GM18502 (cell line): Measurements from ENCODE around the gene ATG7.
"Not testable (repeated sequence)": the region's sequence is repeated elsewhere in the genome, so short reads cannot be mapped to it uniquely, and the experiment has no call there.

Experiments used
- ATAC-seq: cut with Tn5 transposase; IDR thresholded peaks from one replicate; pipeline ENCODE4 v1.9.1; 2021; ENCODE audit warnings: mild to moderate bottlenecking; ENCODE audit not compliant: unreplicated experiment, poor library complexity

ATG7 gene

DNA sequence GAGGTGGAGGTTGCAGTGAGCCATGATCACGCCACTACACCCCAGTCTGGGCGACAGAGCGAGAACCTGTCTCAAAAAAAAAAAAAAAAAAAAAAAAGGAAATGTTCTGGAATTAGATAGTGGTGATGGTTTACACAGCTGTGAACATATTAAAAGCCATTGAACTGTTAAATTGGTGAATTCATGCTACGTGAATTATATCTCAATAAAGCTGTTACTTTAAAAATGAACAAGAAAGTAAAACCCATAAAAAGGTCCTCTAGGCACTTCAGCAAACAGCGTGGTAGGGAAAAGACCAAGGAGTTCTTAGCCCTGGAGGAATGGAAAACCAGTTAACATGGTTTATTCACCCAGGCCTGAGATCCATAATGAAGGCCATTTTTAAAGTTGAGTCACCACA lies 180.1 kb downstream of the ATG7 start:
- no peak for ATAC-seq

DNA sequence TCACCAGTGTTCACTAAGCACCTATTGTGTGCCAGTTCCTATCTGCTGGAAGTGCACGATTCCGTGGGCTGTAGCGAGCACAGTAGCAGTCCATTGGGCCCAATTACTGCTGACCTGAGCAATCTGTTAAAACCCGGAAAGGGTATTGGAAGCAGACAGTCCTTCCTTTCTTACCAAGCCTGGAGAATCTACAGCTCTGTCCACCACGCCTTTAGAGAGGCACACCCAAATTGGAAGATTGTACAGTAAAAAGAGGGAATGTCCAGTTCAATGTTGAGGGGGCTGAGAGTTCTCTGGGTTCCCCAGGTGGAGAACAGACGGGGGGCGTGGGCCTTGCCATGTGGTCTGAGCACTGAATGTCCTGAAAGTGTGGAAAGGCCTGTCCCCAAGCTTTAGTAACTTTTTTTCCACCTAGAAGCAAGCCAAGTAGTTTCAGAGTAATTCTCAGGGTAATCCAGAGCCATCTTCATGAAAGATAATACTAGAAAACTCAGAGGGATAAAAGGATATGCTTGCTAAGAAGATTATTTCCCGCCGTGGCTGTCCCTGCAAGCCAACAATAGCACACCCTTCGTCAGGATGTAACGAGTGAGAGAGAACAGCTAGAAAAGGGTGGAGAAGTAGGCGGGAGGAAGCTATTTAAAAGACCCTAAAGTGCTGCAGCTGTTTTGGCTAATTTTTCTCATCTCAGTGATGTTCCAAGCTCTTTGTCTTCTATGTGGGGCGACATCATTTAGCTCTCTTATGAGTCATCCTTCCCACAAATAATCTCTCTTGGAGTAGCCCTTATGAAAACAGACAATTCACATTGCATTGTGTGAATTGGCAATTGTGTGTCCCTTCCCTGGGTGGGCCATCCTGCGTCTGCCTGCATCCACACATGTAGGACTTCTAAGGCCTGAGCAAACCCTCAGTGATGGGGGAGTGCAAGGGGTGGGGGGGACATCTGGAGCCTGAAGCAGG lies 181.0 kb downstream of the ATG7 start:
- no peak for ATAC-seq

DNA sequence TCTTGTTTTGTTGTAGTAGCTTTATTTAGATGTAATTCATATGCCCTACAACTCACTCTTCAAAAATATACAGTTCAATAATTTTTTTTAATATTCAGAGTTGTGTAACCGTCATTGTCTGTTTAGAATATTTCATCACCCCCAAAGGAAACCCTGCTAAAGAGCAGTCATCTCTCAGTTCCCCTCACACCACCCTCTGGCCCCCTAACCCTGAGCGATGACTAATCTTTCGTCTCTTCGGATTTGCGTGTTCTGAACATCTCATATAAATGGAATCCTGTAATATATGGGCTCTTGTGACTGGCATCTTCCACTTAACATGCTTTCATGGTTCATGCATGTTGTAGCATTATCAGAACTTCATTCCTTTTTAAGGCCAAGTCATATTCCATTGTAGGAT lies 183.8 kb downstream of the ATG7 start:
- no peak for ATAC-seq

DNA sequence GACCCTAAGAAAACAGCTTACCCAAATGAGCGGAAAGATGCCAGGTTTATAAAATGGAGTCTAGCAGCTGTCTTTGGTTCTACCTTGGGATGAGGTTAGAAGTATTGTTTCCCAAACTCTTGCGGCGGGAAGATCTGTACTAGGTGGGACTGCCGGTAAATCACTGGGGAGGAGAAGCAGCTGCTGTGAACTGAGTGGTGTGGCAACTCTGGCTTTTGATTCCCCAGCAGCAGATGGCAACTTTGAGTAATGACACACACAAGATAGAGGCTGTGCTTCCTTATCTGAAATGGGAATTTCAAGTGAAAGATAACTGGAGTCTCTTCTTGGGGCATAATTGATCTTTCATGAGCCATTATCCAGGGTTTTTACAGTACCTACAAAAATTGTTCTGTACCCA lies 184.9 kb downstream of the ATG7 start:
- ATAC-seq = no peak

DNA sequence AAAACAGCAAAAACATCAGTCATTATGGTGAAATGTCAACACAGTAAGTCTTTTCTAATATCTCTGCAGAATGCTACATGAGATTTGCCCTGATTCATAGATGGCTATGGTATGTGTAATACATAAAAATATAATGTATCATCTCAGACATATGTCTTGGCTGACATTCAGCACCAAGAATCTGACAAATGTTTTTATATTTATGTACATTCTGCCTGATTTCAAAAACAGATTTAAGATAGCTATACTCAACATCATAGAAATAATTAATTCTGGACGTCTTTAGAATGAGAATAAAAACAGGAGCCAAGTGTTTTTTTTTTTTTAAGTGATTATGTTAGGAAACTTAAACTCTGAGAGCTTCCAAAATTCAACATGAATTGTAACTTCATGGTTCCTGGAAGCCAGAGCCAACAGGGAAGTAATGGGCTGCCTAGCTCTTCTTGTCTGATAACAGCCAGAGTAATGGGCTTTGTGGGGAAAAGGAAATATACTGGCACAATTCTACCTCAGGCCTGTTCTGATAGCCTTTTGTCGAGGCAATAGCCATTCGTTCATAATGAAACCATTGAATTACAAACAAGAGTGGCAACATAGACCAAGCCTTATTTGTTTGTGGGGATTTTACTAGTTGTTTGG lies 187.1 kb downstream of the ATG7 start:
- ATAC-seq = no peak

DNA sequence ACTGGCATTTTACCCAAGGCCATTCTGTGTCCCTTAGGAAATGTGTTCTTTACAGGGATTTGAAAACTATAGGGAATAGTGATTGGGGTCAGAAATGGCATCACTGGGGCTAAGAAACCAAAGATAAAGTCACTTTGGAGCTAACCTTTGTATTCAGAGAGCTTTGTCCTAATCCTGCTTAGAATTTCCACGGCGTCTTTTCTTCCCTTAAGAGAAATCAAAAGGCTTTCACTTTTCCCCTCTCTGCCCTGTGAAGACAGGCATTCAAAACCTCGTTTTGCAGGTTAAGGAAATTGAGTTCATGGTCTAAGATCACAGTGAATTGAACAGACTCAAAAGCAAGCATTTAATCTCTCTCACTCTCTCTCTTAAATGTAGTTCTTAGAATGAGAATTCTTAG lies 189.0 kb downstream of the ATG7 start:
- ATAC-seq = no peak

DNA sequence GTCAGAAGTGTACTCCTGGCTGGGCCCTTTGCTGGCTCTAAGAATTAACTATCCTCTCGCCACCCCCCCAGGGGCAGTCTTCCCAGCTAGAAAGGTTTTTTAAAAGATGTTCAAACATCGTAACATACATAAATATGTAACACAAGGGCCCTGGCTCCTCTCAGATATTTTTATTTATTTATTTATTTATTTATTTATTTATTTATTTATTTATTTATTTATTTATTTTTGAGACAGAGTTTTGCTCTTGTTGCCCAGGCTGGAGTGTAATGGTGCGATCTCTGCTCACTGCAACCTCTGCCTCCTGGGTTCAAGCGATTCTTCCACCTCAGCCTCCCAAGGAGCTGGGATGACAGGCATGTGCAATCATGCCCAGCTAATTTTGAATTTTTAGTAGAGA lies 190.5 kb downstream of the ATG7 start:
- not testable (repeated sequence) for ATAC-seq

DNA sequence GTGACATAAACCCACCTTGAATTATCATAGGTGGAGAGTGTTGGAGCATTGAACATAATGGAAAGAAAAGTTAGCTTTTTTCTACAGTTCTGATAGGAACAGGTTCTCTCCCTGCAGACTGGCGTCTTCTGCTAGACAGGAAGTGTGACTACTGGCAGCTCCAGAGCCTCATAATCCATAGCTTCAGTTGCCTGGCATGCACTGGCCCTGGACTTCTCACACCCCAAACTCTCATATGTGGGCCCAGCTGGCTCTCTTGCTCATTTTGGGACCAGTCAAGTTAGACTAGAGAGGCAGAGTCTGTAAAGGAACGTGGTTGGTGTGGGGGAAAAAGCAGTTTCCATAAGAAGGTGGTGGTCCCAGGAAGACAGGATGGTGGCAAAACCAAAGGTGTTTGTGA lies 191.4 kb downstream of the ATG7 start:
- ATAC-seq = no peak

DNA sequence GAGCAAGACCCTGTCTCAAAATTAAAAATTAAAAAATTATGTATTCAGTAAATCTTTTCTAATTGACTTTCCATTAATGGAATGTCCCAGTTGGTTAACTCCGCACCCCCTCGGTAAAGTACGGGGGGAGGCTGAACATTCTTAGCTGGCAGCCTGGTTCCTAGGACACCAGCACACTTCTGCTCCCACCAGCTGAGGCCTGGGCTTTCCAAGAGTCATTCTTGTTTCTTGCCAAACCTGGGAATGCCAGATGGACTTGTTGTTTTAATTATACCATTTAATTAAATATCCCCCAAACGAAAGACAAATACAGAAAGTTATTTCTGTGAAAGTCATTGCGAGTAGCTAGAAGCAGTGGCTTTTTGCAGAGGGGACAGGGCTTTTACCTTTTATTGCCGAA lies 192.2 kb downstream of the ATG7 start:
- ATAC-seq = no peak

DNA sequence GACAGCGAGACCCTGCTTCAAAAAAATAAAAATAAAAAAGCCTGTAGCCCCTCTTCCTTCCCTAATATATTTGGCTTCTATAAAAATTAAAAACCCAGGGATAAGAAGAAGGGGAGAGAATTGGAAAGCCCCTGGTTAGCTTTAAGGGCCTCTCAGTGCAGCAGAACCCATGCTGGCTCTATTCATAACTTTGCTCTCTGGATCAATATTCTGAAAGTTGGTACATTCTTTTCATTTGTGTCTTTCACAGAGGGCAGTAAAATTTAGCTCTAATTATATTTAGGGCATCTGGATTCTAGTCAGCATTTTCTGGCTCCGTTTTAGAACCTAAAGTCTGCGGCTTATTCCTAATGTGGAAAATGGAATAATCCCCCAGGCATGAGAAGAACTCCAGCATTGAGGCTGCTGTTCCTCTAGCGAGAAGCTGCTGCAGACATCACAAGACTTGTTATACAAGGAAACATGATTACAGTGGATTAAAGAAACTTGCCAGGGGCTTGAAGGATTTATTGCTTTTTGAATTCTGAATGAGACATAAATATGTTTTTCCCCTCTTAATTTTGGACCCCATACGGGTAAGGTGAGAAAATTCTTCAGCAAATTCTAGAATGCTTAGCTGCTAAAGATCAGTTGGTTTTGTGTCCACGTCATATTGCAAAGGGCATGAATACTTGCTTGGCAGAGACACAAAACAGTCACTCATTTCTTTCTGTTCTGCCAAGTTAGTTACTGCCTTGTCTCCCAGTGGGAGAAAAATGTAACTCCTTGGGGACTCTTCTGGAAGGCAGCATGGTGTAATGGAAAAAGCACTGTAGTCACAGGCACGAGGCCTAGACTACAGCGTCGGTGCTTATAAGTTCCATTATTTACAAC lies 193.8 kb downstream of the ATG7 start:
- no peak for ATAC-seq

DNA sequence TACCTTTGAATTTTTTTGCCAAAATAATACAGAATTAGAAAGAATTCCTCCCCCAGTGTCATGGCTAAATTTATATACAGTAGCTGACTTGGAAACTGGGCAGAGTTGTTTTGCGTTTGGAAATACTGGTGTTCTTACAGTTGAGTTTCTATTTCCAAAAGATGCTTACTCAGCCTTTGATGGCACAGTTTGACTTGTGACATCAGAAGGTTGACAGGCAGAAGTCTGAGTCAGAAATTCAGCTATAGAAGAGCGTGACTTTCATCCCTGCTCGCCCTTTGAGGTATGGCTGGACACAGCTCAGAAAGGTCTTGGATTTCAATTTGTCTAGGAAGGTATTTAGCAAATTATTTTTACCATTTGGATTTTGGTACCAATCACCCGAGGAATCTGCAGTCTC lies 195.7 kb downstream of the ATG7 start:
- no peak for ATAC-seq

DNA sequence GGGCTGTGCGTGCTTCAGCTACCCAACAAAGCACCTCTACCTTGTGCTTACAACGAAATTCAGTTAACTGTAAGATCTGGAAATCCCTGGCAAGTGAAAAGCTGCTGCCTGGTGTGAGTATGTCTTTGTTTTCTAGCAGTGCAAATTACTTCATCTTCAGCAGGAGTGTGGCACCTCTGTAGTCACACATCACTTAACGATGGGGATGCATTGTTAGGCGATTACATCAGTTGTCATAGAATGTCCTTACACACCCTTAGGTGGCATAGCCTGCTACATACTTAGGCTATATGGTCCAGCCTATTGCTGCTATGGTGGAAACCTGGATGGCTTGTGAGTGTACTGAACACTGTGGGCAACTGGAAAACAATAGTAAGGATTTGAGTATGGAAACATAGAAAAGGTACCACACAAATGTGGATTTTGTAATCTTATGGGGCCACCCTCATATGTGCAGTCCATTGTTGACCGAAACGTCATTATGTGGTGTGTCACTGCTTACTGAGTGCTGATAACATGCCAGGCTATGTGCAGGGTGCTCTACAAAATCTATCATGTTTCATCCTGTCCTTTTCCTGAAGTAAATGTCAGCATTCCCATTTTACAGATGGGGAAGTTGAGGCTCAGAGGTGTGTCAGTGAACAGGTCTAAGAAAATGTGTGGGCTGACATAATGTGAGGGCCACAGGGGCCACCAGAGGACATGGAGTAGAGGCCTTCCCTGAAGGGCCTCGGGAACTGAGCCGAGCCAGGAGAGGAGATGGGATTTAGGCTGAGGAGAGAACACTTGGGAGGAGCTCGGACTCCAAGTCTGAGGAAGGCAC lies 198.0 kb downstream of the ATG7 start:
- no peak for ATAC-seq

DNA sequence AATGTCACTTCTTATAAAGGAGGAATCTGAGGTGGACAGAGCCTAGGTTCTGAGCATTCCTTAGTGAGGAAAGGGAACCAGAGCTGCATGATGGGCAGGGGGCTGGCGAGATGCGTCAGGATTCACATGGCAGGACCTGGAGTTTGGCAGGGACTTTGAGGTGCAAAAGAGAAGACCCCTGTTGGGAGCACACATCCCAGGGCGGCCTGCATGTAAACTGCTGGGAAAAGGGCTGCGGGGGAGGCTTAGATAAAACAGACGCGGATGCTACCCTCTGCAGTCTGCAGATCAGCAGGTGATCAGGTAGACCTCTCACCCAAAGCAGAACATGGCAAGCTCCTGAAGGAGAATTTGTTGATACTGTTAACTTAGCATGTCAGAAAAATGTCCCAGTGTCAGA lies 203.1 kb downstream of the ATG7 start:
- ATAC-seq = no peak

DNA sequence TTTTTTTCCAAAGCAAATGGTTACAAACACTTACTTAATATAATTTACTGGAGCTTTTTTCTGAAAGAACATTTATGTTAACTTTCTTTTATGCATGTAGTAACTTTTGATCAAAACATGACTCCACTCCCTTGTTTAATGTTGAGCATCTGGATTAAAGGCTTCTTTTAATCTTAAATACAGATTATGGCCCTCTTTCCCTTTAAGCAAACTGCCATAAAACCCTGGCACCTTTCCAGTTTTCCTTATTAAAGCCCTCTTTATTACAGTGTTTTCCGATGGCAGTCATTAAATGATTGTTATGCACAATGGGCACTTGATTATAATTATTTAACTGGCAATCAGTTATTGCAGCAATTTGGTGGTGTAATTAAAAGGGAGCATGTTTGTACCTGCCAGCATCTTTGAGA lies 204.5 kb downstream of the ATG7 start:
- ATAC-seq = no peak

DNA sequence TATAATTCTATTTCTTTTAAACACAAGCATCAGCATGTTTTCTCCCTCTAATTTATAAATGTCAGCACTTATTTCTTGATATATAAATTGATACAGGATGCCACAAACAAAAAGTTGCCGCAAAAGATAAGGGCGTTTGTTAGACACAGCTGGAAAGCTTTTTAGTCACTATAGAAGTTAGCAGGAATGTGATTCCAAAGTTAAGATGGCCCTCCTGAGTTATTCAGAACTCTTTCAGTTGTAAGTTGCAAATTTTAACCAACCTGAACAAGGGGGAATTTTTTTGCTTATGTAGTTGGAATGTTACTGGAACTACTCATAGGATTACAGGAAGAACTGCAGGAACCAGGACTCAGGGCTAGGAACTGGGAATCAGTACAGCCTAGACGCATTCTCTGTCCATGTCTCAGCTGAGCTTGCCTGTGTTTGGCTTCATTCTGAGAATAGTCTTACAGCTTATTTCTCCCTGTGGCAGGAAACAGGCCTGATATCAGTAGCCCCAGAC lies 205.3 kb downstream of the ATG7 start:
- no peak for ATAC-seq

DNA sequence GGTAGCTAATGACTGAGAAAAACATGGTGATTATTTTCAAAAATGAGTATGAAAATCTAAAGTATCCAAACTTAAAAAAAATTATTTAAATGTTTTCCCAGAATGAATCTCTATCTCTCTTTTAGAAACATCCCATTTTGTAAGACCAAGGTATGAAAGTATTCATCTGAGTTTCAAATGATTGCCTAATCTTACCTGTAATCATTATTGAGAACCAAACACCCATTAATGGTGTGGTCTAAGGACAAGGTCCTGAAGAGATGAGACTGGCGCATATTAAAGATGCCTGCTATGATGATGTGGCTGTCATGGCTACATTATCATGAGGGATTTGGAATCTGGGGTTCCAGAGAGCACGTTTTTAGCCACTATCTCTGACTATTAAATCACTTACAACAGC lies 206.0 kb downstream of the ATG7 start:
- no peak for ATAC-seq

DNA sequence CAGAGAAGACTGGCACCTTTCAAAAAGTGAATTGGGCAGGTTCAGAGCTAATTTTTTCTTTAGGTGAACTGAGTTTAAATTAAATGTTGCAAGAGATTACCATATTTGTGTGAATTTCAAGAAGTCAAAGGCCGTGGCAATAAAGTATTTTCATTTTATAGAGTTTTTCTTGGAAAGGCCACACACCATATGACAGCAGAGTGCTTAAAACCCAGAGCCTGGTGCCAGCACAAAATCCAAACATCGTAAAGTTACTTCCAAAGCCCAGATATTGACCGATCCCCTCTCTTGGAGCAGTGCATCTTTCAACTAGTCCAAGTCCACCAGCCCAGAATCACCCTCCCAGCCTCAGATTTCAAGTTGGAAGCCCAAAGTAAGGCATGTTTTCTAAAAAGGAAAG lies 207.0 kb downstream of the ATG7 start:
- ATAC-seq = no peak

DNA sequence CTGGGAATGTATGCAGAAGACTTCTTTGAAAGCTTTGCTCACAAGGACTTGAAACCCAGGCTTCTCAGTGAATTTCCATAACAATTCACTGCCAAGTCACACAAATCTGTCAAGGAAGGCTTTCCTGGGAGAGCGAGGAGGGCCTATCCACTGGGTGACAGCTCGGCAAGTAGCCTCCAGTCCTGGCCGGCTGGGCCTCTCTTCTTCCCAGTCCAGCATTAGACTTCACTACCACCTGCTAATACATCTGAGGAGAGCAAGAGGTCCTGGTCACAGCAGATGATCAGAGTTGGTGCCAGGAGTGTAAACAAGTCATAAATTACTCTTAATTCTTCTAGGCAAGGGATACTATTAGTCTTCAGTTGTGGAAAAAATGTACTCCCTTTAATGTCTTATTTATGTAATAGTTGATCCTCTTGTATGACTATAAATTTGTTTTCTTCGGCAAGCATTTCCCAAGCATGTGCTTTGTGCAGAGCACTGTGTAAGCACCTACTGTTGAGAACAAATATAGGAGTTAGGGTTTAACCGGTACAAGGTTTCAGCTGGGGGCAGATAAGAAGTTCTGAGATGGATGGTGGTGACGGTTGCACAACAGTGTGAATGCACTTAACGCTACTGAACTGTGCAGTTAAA lies 208.6 kb downstream of the ATG7 start:
- ATAC-seq = no peak

DNA sequence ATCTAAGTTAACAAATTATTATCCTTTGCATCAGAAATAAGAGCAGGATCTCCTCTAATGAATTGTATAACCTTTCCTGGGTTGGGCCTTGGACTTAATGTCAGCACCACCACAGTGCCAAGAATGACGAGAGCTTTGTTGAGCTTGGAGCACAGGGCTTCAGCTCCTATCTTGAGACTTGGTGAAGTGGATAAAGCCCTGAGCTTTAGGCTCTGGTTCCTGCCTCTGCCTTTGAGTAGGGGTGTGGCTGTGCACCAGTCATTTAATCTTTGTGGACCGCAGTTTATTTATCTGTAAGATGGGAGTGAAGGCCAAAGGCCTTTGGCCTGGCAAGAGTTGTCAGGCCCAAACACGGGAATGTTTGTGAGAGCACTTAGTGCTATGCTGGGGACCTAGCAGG lies 209.4 kb downstream of the ATG7 start:
- no peak for ATAC-seq
